ENCODE data around the gene SVEP1.

SVEP1 gene

GRCh38 chr9:110517483-110517882, 62.1 kb downstream of the SVEP1 start:
- DNase-seq: no peak

GRCh38 chr9:110514897-110515296, 64.6 kb downstream of the SVEP1 start:
- no peak for DNase-seq

- DNase-seq: no peak
These were observed 66.7 kb downstream of the SVEP1 start for GRCh38 chr9:110512817-110513216.

- DNase-seq: no peak
These were observed 69.7 kb downstream of the SVEP1 start for GRCh38 chr9:110509792-110510191.

- no peak for DNase-seq
These were observed 76.7 kb downstream of the SVEP1 start for GRCh38 chr9:110502842-110503241.

- no peak for DNase-seq
These were observed 79.9 kb downstream of the SVEP1 start for GRCh38 chr9:110499608-110500007.

- DNase-seq: no peak
These were observed 92.3 kb downstream of the SVEP1 start for GRCh38 chr9:110487196-110487595.

- no peak for DNase-seq
These were observed 93.3 kb downstream of the SVEP1 start for GRCh38 chr9:110486218-110486617.

GRCh38 chr9:110479481-110479880, 100.1 kb downstream of the SVEP1 start:
- DNase-seq: no peak

GRCh38 chr9:110476251-110476650, 103.3 kb downstream of the SVEP1 start:
- no peak for DNase-seq

GRCh38 chr9:110472111-110472510, 107.4 kb downstream of the SVEP1 start:
- no peak for DNase-seq

GRCh38 chr9:110468950-110469349, 110.6 kb downstream of the SVEP1 start:
- DNase-seq: no peak

- no peak for DNase-seq
These were observed 114.4 kb downstream of the SVEP1 start for GRCh38 chr9:110465190-110465589.

GRCh38 chr9:110464321-110464720, 115.2 kb downstream of the SVEP1 start:
- DNase-seq: no peak

- DNase-seq: no peak
These were observed 116.0 kb downstream of the SVEP1 start for GRCh38 chr9:110463499-110463898.

GRCh38 chr9:110457245-110457644, 122.3 kb downstream of the SVEP1 start:
- no peak for DNase-seq

- DNase-seq: no peak
These were observed 122.9 kb downstream of the SVEP1 start for GRCh38 chr9:110456681-110457080.

- no peak for DNase-seq
These were observed 123.7 kb downstream of the SVEP1 start for GRCh38 chr9:110455860-110456259.

- DNase-seq: no peak
These were observed 127.2 kb downstream of the SVEP1 start for GRCh38 chr9:110452227-110452801.

GRCh38 chr9:110451726-110452125, 127.8 kb downstream of the SVEP1 start:
- no peak for DNase-seq

GRCh38 chr9:110447476-110447875, 132.1 kb downstream of the SVEP1 start:
- DNase-seq: no peak

- DNase-seq: no peak
These were observed 133.4 kb downstream of the SVEP1 start for GRCh38 chr9:110446171-110446570.

GRCh38 chr9:110444911-110445310, 134.6 kb downstream of the SVEP1 start:
- DNase-seq: no peak

GRCh38 chr9:110443866-110444220, 135.7 kb downstream of the SVEP1 start:
- DNase-seq: no peak

- DNase-seq: no peak
These were observed 136.2 kb downstream of the SVEP1 start for GRCh38 chr9:110443146-110443865.
